ENCODE results near the gene GRP. TPM values are rescaled to one million over a fixed set of nuclear protein-coding genes. Genes with fewer than 3 reads are reported as not detected.
A peak's percentile ranks its signal among the peaks of the same experiment; 100 is the strongest.

The GRP gene
- total RNA-seq, 1 experiment from 2014 or later, result not detected

- Histone ChIP-seq H4K5ac (ENCODE audit: insufficient read length, low read depth, low read length) (no peak overlapping the region), H4K20me1 (ENCODE audit: control insufficient read depth, insufficient read depth, insufficient read length) (no peaks in the 10 kb centered on the region), H2BK15ac (ENCODE audit: low read depth, low read length) (no peak overlapping the region), H3K79me1 (ENCODE audit: insufficient read depth, low read depth, low read length, poor library complexity, severe bottlenecking) (no peaks in the 10 kb centered on the region), H4K8ac (replicated peaks; ENCODE audit: insufficient read length, low read depth, low read length) (no peak overlapping the region), H2AFZ (ENCODE audit: low read length) (no peak overlapping the region), H3K4me1 (ENCODE audit: insufficient read depth, low read length) (peaks cover 4% of the 10 kb centered on the region; the same call in 1 of the 2 replicates), H2BK12ac (ENCODE audit: insufficient read length, low read depth, low read length) (no peak overlapping the region), H3K23me2 (ENCODE audit: insufficient read length, low read depth, low read length, poor library complexity, severe bottlenecking) (peaks cover 14% of the 10 kb centered on the region), H2AK5ac (ENCODE audit: insufficient read length, low read length) (no peak overlapping the region), H3K18ac (ENCODE audit: insufficient read length, low read depth, low read length) (no peak overlapping the region), H2BK5ac (ENCODE audit: insufficient read length, low read length) (no peak overlapping the region), H4K91ac (ENCODE audit: insufficient read length, low read depth, low read length) (no peak overlapping the region), H2BK120ac (ENCODE audit: low read depth, low read length, poor library complexity, severe bottlenecking) (no peak overlapping the region), H3K23ac (ENCODE audit: insufficient read length, low read depth, low read length) (no peak overlapping the region), H2BK20ac (ENCODE audit: low read depth, low read length, poor library complexity, severe bottlenecking) (no peak overlapping the region), H3K4me2 (ENCODE audit: insufficient read depth, insufficient read length, low read length) (peak overlapping the region; percentile 41), H3K9ac (ENCODE audit: extremely low read depth, insufficient read length, low read length) (no peak overlapping the region), H3K56ac (ENCODE audit: insufficient read length, low read depth, low read length) (no peak overlapping the region), H3K79me2 (ENCODE audit: insufficient read depth, low read length) (no peaks in the 10 kb centered on the region), H3K9me3 (ENCODE audit: control insufficient read depth, low read depth, low read length) (no peaks in the 10 kb centered on the region), H3K4ac (ENCODE audit: low read depth, low read length) (no peak overlapping the region), H3K27ac (ENCODE audit: insufficient read length, low read depth, low read length) (no peak overlapping the region), H3K14ac (ENCODE audit: insufficient read depth, low read length) (no peak overlapping the region), H3K27me3 (ENCODE audit: insufficient read depth, low read length) (peaks cover 86% of the 10 kb centered on the region), H3T11ph (ENCODE audit: low read length) (no peak overlapping the region)
- no peak overlapping the region for H3K27ac Mint-ChIP-seq
- peak overlapping the region; percentile 56 to 71; a peak in 3 of 5 replicates for H3K4me3 Mint-ChIP-seq
- peaks cover 0 to under 1% of the 10 kb centered on the region in 2 experiments; a peak in 2 of 5 replicates for H3K9me3 Mint-ChIP-seq
- peaks cover 98% of the 10 kb centered on the region for H3K27me3 Mint-ChIP-seq (ENCODE audit: low read depth)
- no peaks in the 10 kb centered on the region; a peak in 1 of 7 replicates for H3K36me3 Mint-ChIP-seq (ENCODE audit: insufficient read depth in 1 of 3, low read depth in 3 of 3)
- no peak for DNase-seq
- WGBS (ENCODE audit: extremely low coverage, insufficient read length, low lambda C conversion rate), result no CpG with 5 or more reads among the region's 10 CpGs
- TF ChIP-seq CTCF (conservative IDR thresholded peaks at IDR 0.05), result no peak
- H3K4me1 Mint-ChIP-seq, result peaks cover 25 to 36% of the 10 kb centered on the region in 2 experiments
Measured at GRCh38 chr18:59266886-59267502, 47.0 kb downstream of the GRP start.

Measured in H9 (cell line).